HepG2 (cell line): ENCODE results near the gene PDE9A. TPM values are rescaled to one million over a fixed set of nuclear protein-coding genes. Genes with fewer than 3 reads are reported as not detected.

ENCODE experiments used
- ATAC-seq: fragments of 200-7000 bp; cut with Tn5 transposase; 3 replicates; pipeline ENCODE4 v1.9.1; 2020; ENCODE audit warnings: mild to moderate bottlenecking, moderate library complexity
- BruUV-seq: library from RNA; stranded (reverse); fragments of 400-500 nt; replicated peaks from 2 replicates; lab custom pipeline; 2021; lab: Mats Ljungman, UMichigan
- CTCF ChIA-PET: fragments of 300-600 bp; formaldehyde crosslinking; extraction: SDS; loops from one replicate; lab custom pipeline; 2021; ENCODE audit warnings: low total read pairs, inconsistent platforms, low intra/inter-chr PET ratio; lab: Yijun Ruan, JAX
- POLR2A ChIA-PET: fragments of 350-600 bp; sonication (Branson Sonifier 250); formaldehyde crosslinking; loops from one replicate; lab custom pipeline; 2020; ENCODE audit warnings: antibody characterized with exemption, inconsistent platforms; lab: Yijun Ruan, JAX
- DNase-seq: peaks from one replicate; pipeline ENCODE4 v3.0.0-alpha.2; 2015; ENCODE audit warnings: low spot score
- FAIRE-seq: peaks from 3 replicates; lab custom pipeline; 2011; peaks lifted over from hg19 to GRCh38; lab: Jason Lieb, UNC
- H2AFZ ChIP-seq: one replicate; pipeline ENCODE4 v1.6.1; 2011; ENCODE audit warnings: low read length, inconsistent platforms
- H3K27ac ChIP-seq: fragments of 300-600 bp; 3 replicates; pipeline ENCODE4 v1.8.0; 2011; ENCODE audit warnings: mixed run types, mild to moderate bottlenecking, mixed read lengths, low read length, inconsistent platforms; ENCODE audit not compliant: insufficient read depth; ENCODE audit errors: extremely low read length
- H3K27me3 ChIP-seq, 2 experiments: fragments of 200-600 bp in 1 of 2; 2 replicates in 1 of 2; 3 replicates in 1 of 2; pipeline versions ENCODE4 v1.6.0 to v1.8.0; 2011; ENCODE audit warnings: low read length in 2 of 2, mild to moderate bottlenecking in 2 of 2, moderate library complexity in 2 of 2, inconsistent platforms in 1 of 2; ENCODE audit not compliant: insufficient read depth in 2 of 2, control insufficient read depth in 1 of 2
- H3K36me3 ChIP-seq, 2 experiments: fragments of 200-600 bp in 1 of 2; replicated peaks in 1 of 2; 2 replicates in 1 of 2; 3 replicates in 1 of 2; pipeline versions ENCODE4 v1.5.1 to v1.8.0; 2011; ENCODE audit warnings: low read length in 2 of 2, inconsistent platforms in 1 of 2; ENCODE audit not compliant: insufficient read depth in 2 of 2, control insufficient read depth in 1 of 2
- H3K4me1 ChIP-seq: 2 replicates; pipeline ENCODE4 v1.5.1; 2012; ENCODE audit warnings: low read length, inconsistent platforms; ENCODE audit not compliant: insufficient read depth
- H3K4me2 ChIP-seq: 2 replicates; pipeline ENCODE4 v1.6.0; 2011; ENCODE audit warnings: low read depth, low read length, inconsistent platforms
- H3K4me3 ChIP-seq, 3 experiments: fragments of 200-600 bp in 1 of 3; sonication (generic), shearing (Covaris generic) in 1 of 3; replicated peaks in 1 of 3; 2 replicates each; pipeline ENCODE4 v1.5.1; 2011 to 2016; ENCODE audit warnings: low read length in 3 of 3, inconsistent platforms in 2 of 3, low read depth in 2 of 3, mild to moderate bottlenecking in 2 of 3, control low read depth in 1 of 3, mixed read lengths in 1 of 3; ENCODE audit not compliant: insufficient read depth in 1 of 3
- H3K79me2 ChIP-seq: one replicate; pipeline ENCODE4 v1.6.1; 2011; ENCODE audit warnings: low read length, inconsistent platforms; ENCODE audit not compliant: insufficient read depth
- H3K9ac ChIP-seq: 2 replicates; pipeline ENCODE4 v1.6.0; 2011; ENCODE audit warnings: mild to moderate bottlenecking, low read depth, low read length, inconsistent platforms; ENCODE audit not compliant: insufficient read depth
- H3K9me3 ChIP-seq: 2 replicates; pipeline ENCODE4 v1.5.1; 2012; ENCODE audit warnings: mild to moderate bottlenecking, low read length
- H4K20me1 ChIP-seq: 2 replicates; pipeline ENCODE4 v1.6.0; 2011; ENCODE audit warnings: inconsistent platforms, mild to moderate bottlenecking, low read length, moderate library complexity; ENCODE audit not compliant: insufficient read depth
- BRD4 ChIP-seq: sonication (generic); formaldehyde crosslinking; IDR thresholded peaks from 2 replicates; pipeline ENCODE4 v1.4.0; 2020; ENCODE audit warnings: missing genetic modification reagents
- ETV5 ChIP-seq: IDR thresholded peaks from 2 replicates; pipeline ENCODE4 v1.6.1; 2018; ENCODE audit warnings: missing biosample characterization, missing genetic modification reagents, inconsistent platforms, borderline replicate concordance
- HDAC2 ChIP-seq: sonication (generic); formaldehyde crosslinking; IDR thresholded peaks from 2 replicates; pipeline ENCODE4 v1.4.0; 2020; ENCODE audit warnings: missing genetic modification reagents
- HNRNPK ChIP-seq: fragments of 200-400 bp; formaldehyde crosslinking; IDR thresholded peaks from 2 replicates; pipeline ENCODE4 v1.6.1; 2018; ENCODE audit warnings: low read length, low read depth, moderate library complexity, mild to moderate bottlenecking; ENCODE audit not compliant: poor library complexity, severe bottlenecking
- KDM2A ChIP-seq: sonication (generic); formaldehyde crosslinking; IDR thresholded peaks from 2 replicates; pipeline ENCODE4 v1.4.0; 2020; ENCODE audit warnings: low read depth, missing genetic modification reagents, borderline replicate concordance
- NR2F6 ChIP-seq, 2 experiments: IDR thresholded peaks; 2 replicates each; pipeline ENCODE4 v1.6.1; 2016; ENCODE audit warnings: antibody characterized with exemption in 1 of 2, mild to moderate bottlenecking in 1 of 2
- RFX5 ChIP-seq: IDR thresholded peaks from 2 replicates; pipeline ENCODE4 v1.6.1; 2011; ENCODE audit warnings: low read depth, low read length, improper control_type of control experiment
- SAP130 ChIP-seq: IDR thresholded peaks from 2 replicates; pipeline ENCODE4 v1.6.1; 2016; ENCODE audit warnings: low read depth
- SOX13 ChIP-seq, 3 experiments: fragments of 450-650 bp in 1 of 3; sonication (generic) in 1 of 3; formaldehyde crosslinking in 1 of 3; IDR thresholded peaks in 2 of 3; conservative IDR thresholded peaks in 1 of 3; 2 replicates each; pipeline versions ENCODE4 v1.5.0 to v1.6.1; 2016 to 2020; ENCODE audit warnings: antibody characterized with exemption in 1 of 3, mild to moderate bottlenecking in 1 of 3, missing compliant biosample characterization in 1 of 3, missing genetic modification reagents in 1 of 3, moderate library complexity in 1 of 3
- SOX5 ChIP-seq: IDR thresholded peaks from 2 replicates; pipeline ENCODE4 v1.6.1; 2016; ENCODE audit warnings: borderline replicate concordance
- SOX6 ChIP-seq, 2 experiments: fragments of 450-650 bp in 1 of 2; sonication (generic) in 1 of 2; formaldehyde crosslinking in 1 of 2; IDR thresholded peaks; 2 replicates each; pipeline versions ENCODE4 v1.4.0 to v1.6.1; 2017 to 2020; ENCODE audit warnings: antibody characterized with exemption in 1 of 2, mild to moderate bottlenecking in 1 of 2, missing genetic modification reagents in 1 of 2
- WGBS: methylation state at CpG from one replicate; pipeline ENCODE4 v1.1.6; 2017; ENCODE audit warnings: low lambda C conversion rate; 5-methylcytosine and 5-hydroxymethylcytosine counted together
- in situ Hi-C: cut with HindIII; loops from 2 replicates; pipeline ENCODE4 v1.10.0; 2017; ENCODE audit warnings: low pct_unique_long_range_greater_than_20kb; ENCODE audit not compliant: extremely low pct_ligation_motif_present
- intact Hi-C: fragments of 100-400 bp; cut with micrococcal nuclease; formaldehyde crosslinking; loops from one replicate; pipeline ENCODE4 v1.10.0; 2022; ENCODE audit not compliant: unreplicated experiment
- polyA plus RNA-seq, 8 experiments: library from polyadenylated mRNA; depleted of rRNA in 3 of 8; stranded (reverse) in 7 of 8; unstranded in 1 of 8; fragments of >200 nt; fragmentation: Illumina TruSeq in 4 of 8; extraction: Trizol in 4 of 8; gene quantifications; 2 replicates each; pipeline versions ENCODE4 v1.2.1 to v1.2.3, GENCODE V29; 2011 to 2016; ENCODE audit warnings: low read depth in 4 of 8, missing spikeins in 1 of 8, mixed read lengths in 1 of 8; ENCODE audit not compliant: insufficient read depth in 1 of 8
- total RNA-seq, 5 experiments: library from RNA; depleted of rRNA; stranded (reverse); fragments of >200 nt; fragmentation: Illumina TruSeq; extraction: Trizol; gene quantifications; 2 replicates each; pipeline ENCODE4 v1.2.3, GENCODE V29; 2016; ENCODE audit warnings: low read depth in 1 of 5
- TF ChIP-seq, protein P1 (sequence below): sonication (generic); formaldehyde crosslinking; IDR thresholded peaks from 2 replicates; pipeline ENCODE4 v1.4.0; 2020; ENCODE audit warnings: missing genetic modification reagents

Gene PDE9A
- total and polyA plus RNA-seq, 2 of the 13 experiments (the other 11 are each of a cell fraction or from before 2014, with no cell fraction given), result 4.6 to 19.7 TPM

DNA sequence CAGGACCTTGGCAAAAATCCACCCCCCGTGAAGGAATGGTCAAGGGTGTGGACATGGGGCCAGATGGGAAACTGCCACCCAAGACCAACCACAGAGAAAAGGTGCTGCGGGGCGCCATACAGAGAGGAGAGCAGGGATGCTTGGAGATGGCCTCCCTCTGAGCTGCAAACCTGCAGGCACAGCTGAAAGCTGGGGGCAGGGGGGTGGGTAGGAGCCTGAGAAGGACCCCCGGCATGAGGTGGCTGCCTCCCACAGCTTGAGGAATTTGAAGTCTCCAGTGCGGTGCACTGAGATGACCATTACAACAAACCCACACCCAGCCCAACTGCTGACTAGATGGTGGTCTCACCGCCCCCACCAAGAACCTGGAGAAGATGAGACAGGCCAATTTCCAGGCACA lies 141.1 kb downstream of the PDE9A start (continued):
- TF ChIP-seq, protein P1, sequence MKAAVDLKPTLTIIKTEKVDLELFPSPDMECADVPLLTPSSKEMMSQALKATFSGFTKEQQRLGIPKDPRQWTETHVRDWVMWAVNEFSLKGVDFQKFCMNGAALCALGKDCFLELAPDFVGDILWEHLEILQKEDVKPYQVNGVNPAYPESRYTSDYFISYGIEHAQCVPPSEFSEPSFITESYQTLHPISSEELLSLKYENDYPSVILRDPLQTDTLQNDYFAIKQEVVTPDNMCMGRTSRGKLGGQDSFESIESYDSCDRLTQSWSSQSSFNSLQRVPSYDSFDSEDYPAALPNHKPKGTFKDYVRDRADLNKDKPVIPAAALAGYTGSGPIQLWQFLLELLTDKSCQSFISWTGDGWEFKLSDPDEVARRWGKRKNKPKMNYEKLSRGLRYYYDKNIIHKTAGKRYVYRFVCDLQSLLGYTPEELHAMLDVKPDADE, result no peak
- no peak for TF ChIP-seq BRD4

DNA sequence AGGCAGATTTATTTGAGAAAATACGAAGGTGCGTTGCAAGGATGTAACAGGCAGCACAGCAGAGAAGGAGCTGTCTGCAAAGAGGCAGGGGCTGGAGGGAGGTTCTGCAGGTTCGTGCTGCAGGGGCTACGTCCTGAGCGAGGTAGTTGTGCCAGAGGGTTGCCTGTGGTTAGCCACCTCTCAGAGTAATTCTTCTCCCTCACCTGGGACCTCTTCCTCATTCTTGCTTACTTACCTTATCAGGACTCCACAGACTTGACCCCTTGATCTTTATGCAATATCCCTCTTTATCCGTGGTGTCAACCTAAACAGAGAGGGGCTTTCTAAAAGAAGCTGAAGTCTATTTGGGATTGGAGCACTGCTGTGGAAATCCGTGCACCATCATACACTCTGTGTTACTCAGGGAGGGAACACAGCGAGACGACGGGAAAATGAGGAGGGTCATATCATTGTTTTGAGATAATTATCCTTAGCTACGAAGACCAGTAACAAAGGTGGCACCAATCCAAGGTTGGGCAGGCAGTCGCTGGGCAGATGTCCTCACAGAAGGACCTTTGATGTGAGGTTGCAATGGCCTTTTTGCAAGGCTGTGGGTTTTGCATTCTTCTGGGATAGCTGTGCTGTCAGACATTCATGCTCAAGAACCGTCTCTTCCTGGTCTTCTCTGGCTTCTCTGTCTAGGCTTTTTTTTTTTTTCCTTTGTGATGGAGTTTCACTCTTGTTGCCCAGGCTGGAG lies 143.1 kb downstream of the PDE9A start:
- H3K27ac ChIP-seq, result no peak overlapping the region
- in situ Hi-C loops (no loop called here), intact Hi-C loops (no loop called here)
- H3K27me3 ChIP-seq, result no peaks in the 10 kb centered on the region
- POLR2A ChIA-PET, result no interaction called here
- H3K9me3 ChIP-seq, result no peaks in the 10 kb centered on the region
- peak; percentile 63 for DNase-seq
- no peak for FAIRE-seq
- H4K20me1 ChIP-seq, result no peaks in the 10 kb centered on the region
- CTCF ChIA-PET, result no interaction called here
- H3K4me3 ChIP-seq, result peak overlapping the region in 1 of 3 experiments; percentile 27; a peak in 2 of 6 replicates
- H2AFZ ChIP-seq, result no peak overlapping the region
- ATAC-seq, result peak; percentile 72
- no peak overlapping the region for H3K9ac ChIP-seq
- H3K4me1 ChIP-seq, result peaks cover 27% of the 10 kb centered on the region
- H3K4me2 ChIP-seq, result peak overlapping the region; percentile 70
- H3K79me2 ChIP-seq, result no peaks in the 10 kb centered on the region
- TF ChIP-seq RFX5 (peak; percentile 64; the same call in 1 of the 2 replicates), SOX13 (IDR thresholded peaks at IDR 0.05) (no peak), SOX13 (CRISPR knock-in tag; conservative IDR thresholded peaks at IDR 0.05 in 1 of 2, IDR thresholded peaks at IDR 0.05 in 1 of 2) (peak in 1 of 2 experiments; percentile 76; a peak in 2 of 4 replicates), SAP130 (CRISPR knock-in tag) (peak; percentile 6; the same call in 1 of the 2 replicates), KDM2A (CRISPR knock-in tag) (no peak), ETV5 (CRISPR knock-in tag) (no peak), HNRNPK (no peak), HDAC2 (CRISPR knock-in tag) (peak; percentile 27; the same call in 1 of the 2 replicates), SOX6 (IDR thresholded peaks at IDR 0.05) (no peak), SOX6 (CRISPR knock-in tag; IDR thresholded peaks at IDR 0.05) (peak; percentile 30; the same call in 1 of the 2 replicates), SOX5 (CRISPR knock-in tag) (peak; percentile 62; the same call in 1 of the 2 replicates), NR2F6 (IDR thresholded peaks at IDR 0.05) (no peak), NR2F6 (CRISPR knock-in tag; IDR thresholded peaks at IDR 0.05) (peak; percentile 43; the same call in 1 of the 2 replicates)
- 14% methylated on average over 11 of the region's 13 CpGs for WGBS
- no peaks in the 10 kb centered on the region for H3K36me3 ChIP-seq
- no TSS peak for BruUV-seq
